HEK293 (cell line): Measurements from ENCODE around the gene CREBL2.
"Not testable (repeated sequence)": the region's sequence is repeated elsewhere in the genome, so short reads cannot be mapped to it uniquely, and the experiment has no call there.

Experiments
- CTCF ChIA-PET: fragments of 350-600 bp; formaldehyde crosslinking; extraction: SDS; loops from one replicate; lab custom pipeline; 2021; ENCODE audit warnings: antibody characterized with exemption; lab: Yijun Ruan, JAX
- POLR2A ChIA-PET: fragments of 300-600 bp; formaldehyde crosslinking; extraction: SDS; loops from one replicate; lab custom pipeline; 2020; ENCODE audit warnings: antibody characterized with exemption, inconsistent platforms; lab: Yijun Ruan, JAX
- H3K27ac ChIP-seq: fragments of 200-500 bp; sonication (Bioruptor generic); 2 replicates; pipeline ENCODE4 v1.5.1; 2014; ENCODE audit warnings: low read depth, low read length, control low read depth, inconsistent platforms; ENCODE audit errors: extremely low read depth
- H3K36me3 ChIP-seq, 2 experiments: fragments of 200-500 bp in 1 of 2; sonication (Bioruptor generic) in 1 of 2; 1 replicate in 1 of 2; 2 replicates in 1 of 2; pipeline ENCODE4 v1.5.1; 2014 to 2017; ENCODE audit warnings: inconsistent platforms in 2 of 2, low read length in 2 of 2; ENCODE audit not compliant: control insufficient read depth in 2 of 2, insufficient read depth in 1 of 2
- H3K4me1 ChIP-seq: fragments of 200-500 bp; sonication (Bioruptor generic); 2 replicates; pipeline ENCODE4 v1.5.1; 2014; ENCODE audit warnings: mild to moderate bottlenecking, low read length, inconsistent platforms; ENCODE audit not compliant: control insufficient read depth, insufficient read depth
- H3K4me3 ChIP-seq: 2 replicates; pipeline ENCODE4 v1.5.1; 2011; ENCODE audit warnings: low read depth, mild to moderate bottlenecking, control low read depth, low read length, moderate library complexity
- H3K9me3 ChIP-seq: fragments of 200-500 bp; sonication (Bioruptor generic); 2 replicates; pipeline ENCODE4 v1.5.1; 2014; ENCODE audit warnings: low read depth, low read length, inconsistent platforms; ENCODE audit not compliant: control insufficient read depth, insufficient read depth
- HOXA7 ChIP-seq: sonication (generic); formaldehyde crosslinking; IDR thresholded peaks from 2 replicates; pipeline ENCODE4 v1.8.1; 2022; ENCODE audit warnings: missing genetic modification reagents, borderline replicate concordance
- PRDM1 ChIP-seq: fragments of 450-650 bp; formaldehyde crosslinking; IDR thresholded peaks from 2 replicates; pipeline ENCODE4; 2016; ENCODE audit warnings: missing biosample characterization, missing genetic modification characterization
- SETDB1 ChIP-seq: IDR thresholded peaks from one replicate; pipeline ENCODE4 v1.6.1; 2017; ENCODE audit warnings: mild to moderate bottlenecking, low read length, moderate library complexity, mixed read lengths; ENCODE audit not compliant: insufficient read length
- ZBTB21 ChIP-seq: fragments of 450-650 bp; formaldehyde crosslinking; IDR thresholded peaks from 2 replicates; pipeline ENCODE4 v1.5.1; 2017; ENCODE audit warnings: missing biosample characterization, missing genetic modification characterization
- ZNF214 ChIP-seq: fragments of 450-650 bp; formaldehyde crosslinking; IDR thresholded peaks from 2 replicates; pipeline ENCODE4 v1.5.1; 2017; ENCODE audit warnings: missing biosample characterization, mild to moderate bottlenecking, missing genetic modification characterization, borderline replicate concordance
- ZNF302 ChIP-seq: fragments of 450-650 bp; formaldehyde crosslinking; IDR thresholded peaks from 2 replicates; pipeline ENCODE4 v1.5.1; 2016; ENCODE audit warnings: missing biosample characterization, missing genetic modification characterization, low read depth
- ZNF354C ChIP-seq: fragments of 450-650 bp; formaldehyde crosslinking; IDR thresholded peaks from 2 replicates; pipeline ENCODE4 v1.5.1; 2016; ENCODE audit warnings: missing biosample characterization, missing genetic modification characterization, low read depth, borderline replicate concordance
- ZNF404 ChIP-seq: fragments of 450-650 bp; formaldehyde crosslinking; IDR thresholded peaks from 2 replicates; pipeline ENCODE4 v1.5.1; 2017; ENCODE audit warnings: missing biosample characterization, missing genetic modification characterization
- ZNF621 ChIP-seq: fragments of 450-650 bp; formaldehyde crosslinking; IDR thresholded peaks from 2 replicates; pipeline ENCODE4 v1.5.1; 2017; ENCODE audit warnings: missing biosample characterization, missing genetic modification characterization
- ZNF629 ChIP-seq: fragments of 450-650 bp; formaldehyde crosslinking; IDR thresholded peaks from 2 replicates; pipeline ENCODE4 v1.5.1; 2017; ENCODE audit warnings: missing biosample characterization, missing genetic modification characterization
- ZNF701 ChIP-seq: fragments of 450-650 bp; formaldehyde crosslinking; IDR thresholded peaks from 2 replicates; pipeline ENCODE4 v1.5.1; 2016; ENCODE audit warnings: missing biosample characterization, missing genetic modification characterization
- ZNF777 ChIP-seq: fragments of 450-650 bp; formaldehyde crosslinking; IDR thresholded peaks from 2 replicates; pipeline ENCODE4 v1.5.1; 2017; ENCODE audit warnings: missing biosample characterization, missing genetic modification characterization, borderline replicate concordance
- TF ChIP-seq, protein P1 (sequence below): fragments of 450-650 bp; formaldehyde crosslinking; IDR thresholded peaks from 2 replicates; pipeline ENCODE4 v1.5.1; 2016; ENCODE audit warnings: missing biosample characterization, missing genetic modification characterization, low read depth
- TF ChIP-seq, protein P2 (sequence below): fragments of 450-650 bp; formaldehyde crosslinking; IDR thresholded peaks from 2 replicates; pipeline ENCODE4 v1.5.1; 2017; ENCODE audit warnings: missing biosample characterization, missing genetic modification characterization
- TF ChIP-seq, protein P3 (sequence below): fragments of 450-650 bp; IDR thresholded peaks from 2 replicates; pipeline ENCODE4 v1.5.1; 2018; ENCODE audit warnings: missing biosample characterization, mild to moderate bottlenecking, missing genetic modification characterization
- TF ChIP-seq, protein P4 (sequence below): fragments of 450-650 bp; formaldehyde crosslinking; IDR thresholded peaks from 2 replicates; pipeline ENCODE4 v1.5.1; 2016; ENCODE audit warnings: missing biosample characterization, missing genetic modification characterization
- TF ChIP-seq, protein P5 (sequence below): fragments of 450-650 bp; formaldehyde crosslinking; IDR thresholded peaks from 2 replicates; pipeline ENCODE4 v1.5.1; 2016; ENCODE audit warnings: missing biosample characterization, missing genetic modification characterization, borderline replicate concordance
- TF ChIP-seq, protein P6 (sequence below): fragments of 450-650 bp; formaldehyde crosslinking; IDR thresholded peaks from 2 replicates; pipeline ENCODE4 v1.5.1; 2016; ENCODE audit warnings: missing biosample characterization, missing genetic modification characterization

CREBL2 gene

DNA sequence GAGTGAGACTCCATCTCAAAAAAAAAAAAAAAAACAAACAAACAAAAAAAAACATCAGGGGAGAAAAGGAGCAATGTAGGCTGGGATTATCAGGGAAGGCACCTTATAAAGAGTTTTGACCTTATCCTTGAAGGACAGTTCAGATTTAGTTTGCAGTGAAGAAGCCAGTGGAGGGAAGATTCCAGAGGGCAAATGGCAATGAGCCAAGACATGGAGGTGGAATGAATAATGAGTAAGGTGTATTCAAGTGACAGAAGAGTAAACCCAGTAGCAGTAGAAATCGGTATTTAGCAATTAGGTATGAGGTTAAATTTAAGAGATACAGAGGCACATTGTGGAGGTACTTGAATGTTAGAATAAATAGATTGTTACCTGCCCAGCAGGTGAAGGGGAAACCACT, 46.8 kb upstream of the CREBL2 start:
- no peak for TF ChIP-seq ZNF354C (tag by site-specific recombination)
- TF ChIP-seq, protein P1, sequence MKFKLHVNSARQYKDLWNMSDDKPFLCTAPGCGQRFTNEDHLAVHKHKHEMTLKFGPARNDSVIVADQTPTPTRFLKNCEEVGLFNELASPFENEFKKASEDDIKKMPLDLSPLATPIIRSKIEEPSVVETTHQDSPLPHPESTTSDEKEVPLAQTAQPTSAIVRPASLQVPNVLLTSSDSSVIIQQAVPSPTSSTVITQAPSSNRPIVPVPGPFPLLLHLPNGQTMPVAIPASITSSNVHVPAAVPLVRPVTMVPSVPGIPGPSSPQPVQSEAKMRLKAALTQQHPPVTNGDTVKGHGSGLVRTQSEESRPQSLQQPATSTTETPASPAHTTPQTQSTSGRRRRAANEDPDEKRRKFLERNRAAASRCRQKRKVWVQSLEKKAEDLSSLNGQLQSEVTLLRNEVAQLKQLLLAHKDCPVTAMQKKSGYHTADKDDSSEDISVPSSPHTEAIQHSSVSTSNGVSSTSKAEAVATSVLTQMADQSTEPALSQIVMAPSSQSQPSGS (tag by site-specific recombination), result no peak
- Histone ChIP-seq H3K4me3 (no peak overlapping the region), H3K9me3 (no peaks in the 10 kb centered on the region), H3K4me1 (peaks cover 12% of the 10 kb centered on the region), H3K36me3 (no peaks in the 10 kb centered on the region), H3K27ac (no peak overlapping the region)
- ChIA-PET CTCF (interaction anchor here (0.5 to 1.8 kb wide), 14 partner anchors 8 to 572 kb away, joined by 3 to 8 read pairs (median 4); no protein-coding TSS in a partner anchor), POLR2A (no interaction called here)

DNA sequence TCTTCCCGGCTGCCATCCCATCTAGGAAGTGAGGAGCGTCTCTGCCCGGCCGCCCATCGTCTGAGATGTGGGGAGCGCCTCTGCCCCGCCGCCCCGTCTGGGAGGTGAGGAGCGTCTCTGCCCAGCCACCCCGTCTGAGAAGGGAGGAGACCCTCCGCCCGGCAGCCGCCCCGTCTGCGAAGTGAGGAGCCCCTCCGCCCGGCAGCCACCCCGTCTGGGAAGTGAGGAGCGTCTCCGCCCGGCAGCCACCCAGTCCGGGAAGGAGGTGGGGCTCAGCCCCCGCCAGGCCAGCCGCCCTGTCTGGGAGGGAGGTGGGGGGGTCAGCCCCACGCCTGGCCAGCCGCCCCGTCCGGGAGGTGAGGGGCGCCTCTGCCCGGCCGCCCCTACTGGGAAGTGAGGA, 45.7 kb upstream of the CREBL2 start:
- H3K27ac ChIP-seq, H3K9me3 ChIP-seq, H3K36me3 ChIP-seq, H3K4me1 ChIP-seq, POLR2A ChIA-PET, H3K4me3 ChIP-seq: not testable (repeated sequence)
- CTCF ChIA-PET, result interaction anchor here (0.7 kb wide), 1 partner anchor 197 kb away, joined by 3 read pairs; no protein-coding TSS in a partner anchor

DNA sequence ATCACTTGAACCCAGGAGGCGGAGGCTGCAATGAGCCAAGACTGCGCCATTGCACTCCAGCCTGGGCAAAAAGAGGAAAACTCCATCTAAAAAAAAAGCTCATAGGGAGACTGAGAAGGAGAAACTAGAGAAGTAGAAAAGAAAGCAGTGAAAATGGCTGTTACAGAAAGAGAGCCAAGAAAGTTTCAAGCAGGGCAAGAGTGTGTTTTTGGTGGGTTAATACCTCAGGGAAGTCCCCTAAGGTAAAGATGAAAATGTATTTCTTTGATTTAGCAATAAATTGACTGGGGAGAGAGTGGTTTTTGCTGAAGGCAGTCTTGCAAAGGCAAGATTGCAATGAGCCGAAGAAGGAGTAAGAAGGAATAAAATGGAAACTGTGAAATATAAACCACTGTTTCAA, 39.0 kb upstream of the CREBL2 start:
- ChIA-PET CTCF (interaction anchor here (1.6 kb wide), 1 partner anchor 9 kb away, joined by 8 read pairs; no protein-coding TSS in a partner anchor), POLR2A (interaction anchor here (0.6 to 1.2 kb wide), 2 partner anchors 10 to 14 kb away, joined by 3 read pairs; partner anchors contain the start of gene DUSP16)
- Histone ChIP-seq H3K9me3 (no peaks in the 10 kb centered on the region), H3K4me1 (no peaks in the 10 kb centered on the region), H3K36me3 (no peaks in the 10 kb centered on the region), H3K27ac (no peak overlapping the region), H3K4me3 (no peak overlapping the region)
- no peak for TF ChIP-seq ZNF621 (tag by site-specific recombination)
- peak; percentile 83 for TF ChIP-seq PRDM1 (tag by site-specific recombination)
- TF ChIP-seq ZNF777 (tag by site-specific recombination), result no peak
- TF ChIP-seq, protein P2, sequence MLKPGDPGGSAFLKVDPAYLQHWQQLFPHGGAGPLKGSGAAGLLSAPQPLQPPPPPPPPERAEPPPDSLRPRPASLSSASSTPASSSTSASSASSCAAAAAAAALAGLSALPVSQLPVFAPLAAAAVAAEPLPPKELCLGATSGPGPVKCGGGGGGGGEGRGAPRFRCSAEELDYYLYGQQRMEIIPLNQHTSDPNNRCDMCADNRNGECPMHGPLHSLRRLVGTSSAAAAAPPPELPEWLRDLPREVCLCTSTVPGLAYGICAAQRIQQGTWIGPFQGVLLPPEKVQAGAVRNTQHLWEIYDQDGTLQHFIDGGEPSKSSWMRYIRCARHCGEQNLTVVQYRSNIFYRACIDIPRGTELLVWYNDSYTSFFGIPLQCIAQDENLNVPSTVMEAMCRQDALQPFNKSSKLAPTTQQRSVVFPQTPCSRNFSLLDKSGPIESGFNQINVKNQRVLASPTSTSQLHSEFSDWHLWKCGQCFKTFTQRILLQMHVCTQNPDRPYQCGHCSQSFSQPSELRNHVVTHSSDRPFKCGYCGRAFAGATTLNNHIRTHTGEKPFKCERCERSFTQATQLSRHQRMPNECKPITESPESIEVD (tag by site-specific recombination), result no peak
- TF ChIP-seq ZNF629, result no peak
- TF ChIP-seq ZNF701 (tag by site-specific recombination), result no peak
- TF ChIP-seq, protein P3, sequence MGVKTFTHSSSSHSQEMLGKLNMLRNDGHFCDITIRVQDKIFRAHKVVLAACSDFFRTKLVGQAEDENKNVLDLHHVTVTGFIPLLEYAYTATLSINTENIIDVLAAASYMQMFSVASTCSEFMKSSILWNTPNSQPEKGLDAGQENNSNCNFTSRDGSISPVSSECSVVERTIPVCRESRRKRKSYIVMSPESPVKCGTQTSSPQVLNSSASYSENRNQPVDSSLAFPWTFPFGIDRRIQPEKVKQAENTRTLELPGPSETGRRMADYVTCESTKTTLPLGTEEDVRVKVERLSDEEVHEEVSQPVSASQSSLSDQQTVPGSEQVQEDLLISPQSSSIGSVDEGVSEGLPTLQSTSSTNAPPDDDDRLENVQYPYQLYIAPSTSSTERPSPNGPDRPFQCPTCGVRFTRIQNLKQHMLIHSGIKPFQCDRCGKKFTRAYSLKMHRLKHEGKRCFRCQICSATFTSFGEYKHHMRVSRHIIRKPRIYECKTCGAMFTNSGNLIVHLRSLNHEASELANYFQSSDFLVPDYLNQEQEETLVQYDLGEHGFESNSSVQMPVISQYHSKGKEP (tag by site-specific recombination), result no peak

DNA sequence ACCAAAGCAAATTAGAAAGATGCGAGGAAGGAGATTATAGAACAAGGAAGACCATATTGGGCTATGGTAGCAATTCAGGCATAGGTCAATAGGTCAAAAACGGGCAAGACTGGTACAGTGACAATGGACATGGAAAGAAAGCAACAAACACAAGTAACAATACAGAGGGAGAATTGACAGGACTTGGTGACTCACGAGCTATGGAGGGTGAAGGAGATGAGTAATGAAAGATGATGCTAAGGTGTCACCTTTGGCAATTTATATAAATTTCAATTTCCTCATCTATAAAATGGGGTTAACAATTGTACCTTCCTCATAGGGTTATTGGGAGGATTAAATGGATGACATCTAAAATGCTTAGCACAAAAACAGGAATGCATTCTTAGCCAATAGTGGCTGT, 33.9 kb upstream of the CREBL2 start:
- POLR2A ChIA-PET, result no interaction called here
- H3K36me3 ChIP-seq, result no peaks in the 10 kb centered on the region
- CTCF ChIA-PET, result interaction anchor here (0.6 to 0.7 kb wide), 2 partner anchors 13 to 171 kb away, joined by 4 read pairs; no protein-coding TSS in a partner anchor
- H3K27ac ChIP-seq, result no peak overlapping the region
- no peaks in the 10 kb centered on the region for H3K9me3 ChIP-seq
- H3K4me1 ChIP-seq, result no peaks in the 10 kb centered on the region
- H3K4me3 ChIP-seq, result no peak overlapping the region
- TF ChIP-seq ZNF302 (tag by site-specific recombination) (no peak), HOXA7 (CRISPR knock-in tag) (no peak), ZNF404 (tag by site-specific recombination) (no peak), SETDB1 (no peak), ZBTB21 (tag by site-specific recombination) (no peak), ZNF214 (tag by site-specific recombination) (no peak)
- TF ChIP-seq, protein P4, sequence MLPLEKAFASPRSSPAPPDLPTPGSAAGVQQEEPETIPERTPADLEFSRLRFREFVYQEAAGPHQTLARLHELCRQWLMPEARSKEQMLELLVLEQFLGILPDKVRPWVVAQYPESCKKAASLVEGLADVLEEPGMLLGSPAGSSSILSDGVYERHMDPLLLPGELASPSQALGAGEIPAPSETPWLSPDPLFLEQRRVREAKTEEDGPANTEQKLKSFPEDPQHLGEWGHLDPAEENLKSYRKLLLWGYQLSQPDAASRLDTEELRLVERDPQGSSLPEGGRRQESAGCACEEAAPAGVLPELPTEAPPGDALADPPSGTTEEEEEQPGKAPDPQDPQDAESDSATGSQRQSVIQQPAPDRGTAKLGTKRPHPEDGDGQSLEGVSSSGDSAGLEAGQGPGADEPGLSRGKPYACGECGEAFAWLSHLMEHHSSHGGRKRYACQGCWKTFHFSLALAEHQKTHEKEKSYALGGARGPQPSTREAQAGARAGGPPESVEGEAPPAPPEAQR, result no peak
- TF ChIP-seq, protein P5, sequence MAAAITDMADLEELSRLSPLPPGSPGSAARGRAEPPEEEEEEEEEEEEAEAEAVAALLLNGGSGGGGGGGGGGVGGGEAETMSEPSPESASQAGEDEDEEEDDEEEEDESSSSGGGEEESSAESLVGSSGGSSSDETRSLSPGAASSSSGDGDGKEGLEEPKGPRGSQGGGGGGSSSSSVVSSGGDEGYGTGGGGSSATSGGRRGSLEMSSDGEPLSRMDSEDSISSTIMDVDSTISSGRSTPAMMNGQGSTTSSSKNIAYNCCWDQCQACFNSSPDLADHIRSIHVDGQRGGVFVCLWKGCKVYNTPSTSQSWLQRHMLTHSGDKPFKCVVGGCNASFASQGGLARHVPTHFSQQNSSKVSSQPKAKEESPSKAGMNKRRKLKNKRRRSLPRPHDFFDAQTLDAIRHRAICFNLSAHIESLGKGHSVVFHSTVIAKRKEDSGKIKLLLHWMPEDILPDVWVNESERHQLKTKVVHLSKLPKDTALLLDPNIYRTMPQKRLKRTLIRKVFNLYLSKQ (tag by site-specific recombination), result no peak
- TF ChIP-seq, protein P6, sequence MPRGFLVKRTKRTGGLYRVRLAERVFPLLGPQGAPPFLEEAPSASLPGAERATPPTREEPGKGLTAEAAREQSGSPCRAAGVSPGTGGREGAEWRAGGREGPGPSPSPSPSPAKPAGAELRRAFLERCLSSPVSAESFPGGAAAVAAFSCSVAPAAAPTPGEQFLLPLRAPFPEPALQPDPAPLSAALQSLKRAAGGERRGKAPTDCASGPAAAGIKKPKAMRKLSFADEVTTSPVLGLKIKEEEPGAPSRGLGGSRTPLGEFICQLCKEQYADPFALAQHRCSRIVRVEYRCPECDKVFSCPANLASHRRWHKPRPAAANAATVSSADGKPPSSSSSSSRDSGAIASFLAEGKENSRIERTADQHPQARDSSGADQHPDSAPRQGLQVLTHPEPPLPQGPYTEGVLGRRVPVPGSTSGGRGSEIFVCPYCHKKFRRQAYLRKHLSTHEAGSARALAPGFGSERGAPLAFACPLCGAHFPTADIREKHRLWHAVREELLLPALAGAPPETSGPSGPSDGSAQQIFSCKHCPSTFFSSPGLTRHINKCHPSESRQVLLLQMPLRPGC (tag by site-specific recombination), result no peak
